HG03558 (cell line): Measurements from ENCODE around the gene ELF5.
A peak's percentile ranks its signal among the peaks of the same experiment; 100 is the strongest.

Source experiments
- ATAC-seq: cut with Tn5 transposase; IDR thresholded peaks from one replicate; pipeline ENCODE4 v1.9.1; 2021; ENCODE audit warnings: moderate number of reproducible peaks; ENCODE audit not compliant: unreplicated experiment; ENCODE audit errors: extremely low read depth

Gene ELF5

DNA sequence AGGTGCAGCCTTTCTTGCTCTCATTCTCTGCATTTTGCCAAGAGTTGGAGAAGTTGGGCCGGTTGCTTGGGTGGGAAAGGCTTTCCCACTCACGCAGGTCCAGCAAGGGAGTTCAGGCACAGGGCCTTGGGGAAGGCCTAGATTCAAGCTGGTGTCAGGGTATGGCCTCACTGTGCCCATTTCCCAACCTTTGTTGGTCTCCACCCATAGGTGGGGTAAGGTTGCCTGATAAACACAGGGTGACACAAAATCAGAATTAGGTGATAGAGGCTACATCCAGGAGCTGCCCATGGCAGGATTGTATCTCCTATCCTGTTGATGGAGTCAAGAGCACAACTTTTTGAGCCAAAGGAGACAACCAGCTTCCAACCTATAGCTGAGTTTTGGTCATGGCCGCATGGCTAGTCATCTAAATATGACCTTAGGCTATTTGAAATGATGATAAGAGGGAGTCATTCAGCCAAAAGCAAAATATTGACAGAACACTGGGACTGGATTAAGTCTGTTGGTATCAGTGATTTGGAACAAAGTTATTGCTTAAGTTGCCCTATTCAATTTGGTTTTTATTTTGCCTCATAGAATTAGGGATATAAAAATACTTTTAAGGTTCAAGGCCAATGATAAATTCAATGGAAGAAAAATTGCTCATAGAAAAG lies 54.0 kb downstream of the ELF5 start:
- no peak for ATAC-seq

DNA sequence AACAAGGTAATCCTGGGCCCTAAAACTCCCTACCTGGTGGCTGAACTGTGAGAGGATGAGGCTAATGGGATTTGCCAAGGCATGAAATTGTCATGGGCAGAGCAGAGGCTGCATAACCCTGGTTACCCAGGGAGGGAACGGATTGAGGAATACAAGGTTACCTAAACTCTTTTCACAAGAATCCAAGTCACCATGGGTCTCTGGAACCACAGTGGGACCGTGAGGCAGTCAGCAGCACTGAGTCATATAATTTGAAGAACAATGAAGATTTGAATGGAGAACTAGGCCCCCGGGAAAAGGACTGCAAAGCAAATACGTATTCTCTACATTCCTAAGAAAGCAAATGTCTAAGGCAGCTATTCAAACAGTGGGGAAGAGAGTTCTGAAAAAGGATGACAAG lies 55.1 kb downstream of the ELF5 start:
- ATAC-seq, result no peak

DNA sequence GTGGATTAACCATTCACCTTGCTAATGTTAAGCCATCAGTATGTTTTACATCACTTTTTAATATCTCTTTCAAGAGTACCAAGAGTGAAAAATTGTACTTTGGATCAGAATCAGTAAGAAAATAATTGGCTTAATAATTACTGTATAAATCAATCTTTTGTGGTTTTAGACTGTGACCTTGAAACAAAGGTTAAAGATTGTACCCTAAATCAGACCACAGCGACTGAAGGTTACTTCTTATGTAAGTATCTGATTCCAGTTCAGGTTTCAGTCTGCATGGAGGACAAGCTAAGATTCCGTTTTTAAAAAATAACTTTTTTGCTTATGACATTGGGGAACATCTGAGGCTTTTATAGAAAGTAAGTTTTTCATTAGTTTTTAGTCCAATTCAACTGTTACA lies 56.0 kb downstream of the ELF5 start:
- no peak for ATAC-seq

DNA sequence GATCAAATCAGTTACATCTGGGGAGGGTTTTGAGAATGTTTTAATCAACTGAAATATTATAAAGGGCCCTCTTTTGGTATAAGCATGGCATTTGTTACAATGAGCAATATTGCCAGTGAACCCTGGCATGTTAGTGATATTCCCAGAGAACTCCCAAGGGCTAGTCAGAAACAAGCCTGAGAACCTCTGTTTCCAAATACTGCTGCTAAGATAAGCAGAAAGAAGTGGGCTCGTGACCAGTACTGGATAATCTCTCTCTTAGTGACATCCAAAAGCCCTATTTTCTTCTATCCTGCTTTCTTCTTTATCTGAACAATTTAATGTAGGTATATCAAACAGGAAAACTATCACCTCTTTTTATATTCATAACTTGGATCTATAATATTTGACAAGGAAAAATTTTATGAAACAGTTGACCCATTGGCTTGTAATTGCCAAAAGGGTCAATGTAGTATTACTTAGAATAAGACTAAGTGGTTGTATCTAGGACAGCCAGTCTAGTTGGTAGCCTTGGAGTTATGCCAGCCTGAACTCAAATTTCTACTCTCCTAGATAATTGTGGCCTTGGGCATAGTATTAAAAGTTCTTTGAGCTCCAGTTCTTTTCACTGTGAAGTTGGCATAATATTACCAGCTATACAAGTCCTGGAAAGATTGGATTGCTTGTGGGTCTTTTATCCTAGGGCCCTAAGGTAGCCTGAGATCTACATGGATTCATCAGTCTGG lies 59.1 kb downstream of the ELF5 start:
- ATAC-seq, result no peak

DNA sequence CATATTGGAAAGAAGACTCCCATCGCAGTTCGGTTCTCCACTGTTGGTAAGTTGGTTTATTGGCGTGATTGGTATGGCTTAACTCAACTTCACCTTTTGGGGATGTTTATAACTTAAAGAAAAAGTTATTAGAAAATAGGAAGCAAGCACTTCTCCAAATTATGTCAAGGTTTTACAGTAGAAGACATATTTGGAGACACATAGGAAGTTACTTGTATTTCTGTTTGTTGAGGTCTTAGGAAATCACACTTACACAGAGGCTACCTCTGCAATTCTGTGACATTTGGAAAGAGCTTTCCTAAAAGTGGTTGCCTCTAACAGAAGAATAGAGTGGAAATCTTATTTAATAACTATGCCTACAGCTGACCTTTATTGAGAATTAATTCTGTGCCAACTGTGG lies 62.5 kb downstream of the ELF5 start:
- ATAC-seq, result no peak

DNA sequence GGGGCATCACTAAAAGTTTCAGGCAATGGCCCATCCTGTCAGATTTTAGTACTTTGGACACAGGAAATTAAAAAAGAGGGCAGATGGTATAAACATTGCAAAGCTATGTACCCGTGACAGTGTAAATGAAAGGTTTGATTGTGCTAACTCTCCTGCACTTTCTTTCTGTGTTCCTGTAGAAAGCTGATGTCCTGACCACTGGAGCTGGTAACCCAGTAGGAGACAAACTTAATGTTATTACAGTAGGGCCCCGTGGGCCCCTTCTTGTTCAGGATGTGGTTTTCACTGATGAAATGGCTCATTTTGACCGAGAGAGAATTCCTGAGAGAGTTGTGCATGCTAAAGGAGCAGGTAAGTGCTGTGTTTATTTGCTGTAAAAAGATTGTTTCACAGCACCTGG lies 64.6 kb downstream of the ELF5 start:
- no peak for ATAC-seq

DNA sequence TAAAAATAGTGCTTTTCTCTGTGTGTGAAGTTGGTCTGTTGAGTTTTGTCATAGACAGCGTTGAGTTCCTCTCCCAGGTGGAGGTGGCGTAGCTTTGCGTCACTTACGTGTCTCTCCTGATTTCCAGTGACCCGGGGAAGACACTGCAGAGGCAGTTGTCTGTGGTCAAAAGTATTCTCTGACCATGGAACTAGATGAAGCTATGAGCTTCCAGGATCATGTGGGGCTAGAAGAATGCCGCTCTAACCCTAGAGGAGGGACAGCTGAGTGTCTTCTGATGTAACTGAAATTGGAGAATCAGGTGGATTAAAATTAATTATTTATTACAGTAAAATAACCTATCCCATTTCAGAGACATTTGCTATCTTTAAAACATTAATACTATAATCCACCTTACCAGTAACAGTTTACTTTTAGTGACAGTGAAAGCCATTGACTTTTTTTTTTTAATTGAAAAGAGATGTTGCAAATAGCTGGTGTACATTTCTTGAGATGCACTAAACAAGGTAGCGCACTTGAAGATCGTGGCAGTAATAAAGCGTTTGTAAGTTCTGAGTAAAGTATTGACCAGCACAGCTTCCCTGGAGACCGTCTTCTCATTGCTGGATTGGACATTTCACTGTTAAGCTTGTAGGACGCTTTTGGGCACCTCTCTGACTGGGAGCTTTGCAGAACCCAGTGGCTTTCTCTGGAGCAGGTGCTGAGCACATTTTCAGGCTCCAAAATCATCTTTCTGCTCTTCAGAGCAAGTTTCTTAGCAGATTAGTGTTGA lies 65.2 kb downstream of the ELF5 start:
- no peak for ATAC-seq

DNA sequence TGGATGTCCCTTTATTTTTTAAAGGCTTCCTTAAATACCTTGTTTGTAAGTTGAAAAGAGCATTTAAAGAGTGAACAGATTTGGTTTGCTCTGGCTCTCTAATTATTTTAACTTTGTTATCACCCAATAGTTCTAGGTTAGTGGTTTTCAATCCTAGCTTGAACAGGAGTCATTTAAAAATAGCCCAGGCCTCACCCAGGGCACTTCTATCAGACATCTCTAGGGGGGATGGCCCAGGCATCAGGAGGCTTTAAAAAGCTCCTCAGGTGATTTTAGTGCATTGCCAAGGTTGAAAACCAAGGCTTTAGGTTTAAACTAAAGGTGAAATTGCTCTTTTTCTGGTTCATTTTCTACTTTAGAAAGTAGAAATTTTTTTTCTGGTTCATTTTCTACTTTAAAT lies 66.5 kb downstream of the ELF5 start:
- no peak for ATAC-seq

DNA sequence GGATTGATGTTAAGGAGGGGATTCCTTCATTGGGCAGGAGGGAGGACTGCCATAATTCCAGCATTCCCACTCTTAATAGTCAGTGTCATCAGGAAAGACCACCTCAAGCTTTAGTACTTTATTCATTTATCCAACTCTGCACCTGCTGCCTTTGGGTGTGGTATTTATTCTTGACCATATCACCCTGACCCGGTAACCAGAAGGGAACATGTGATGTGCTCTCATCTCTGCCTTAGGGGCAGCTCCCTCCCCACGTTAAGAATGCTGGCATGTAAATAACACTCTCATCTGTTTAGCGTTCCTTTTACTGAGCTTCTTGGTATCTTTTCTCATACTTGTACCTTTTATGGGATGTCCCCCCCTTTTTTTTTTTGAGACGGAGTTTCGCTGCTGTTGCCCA lies 67.2 kb downstream of the ELF5 start:
- no peak for ATAC-seq

DNA sequence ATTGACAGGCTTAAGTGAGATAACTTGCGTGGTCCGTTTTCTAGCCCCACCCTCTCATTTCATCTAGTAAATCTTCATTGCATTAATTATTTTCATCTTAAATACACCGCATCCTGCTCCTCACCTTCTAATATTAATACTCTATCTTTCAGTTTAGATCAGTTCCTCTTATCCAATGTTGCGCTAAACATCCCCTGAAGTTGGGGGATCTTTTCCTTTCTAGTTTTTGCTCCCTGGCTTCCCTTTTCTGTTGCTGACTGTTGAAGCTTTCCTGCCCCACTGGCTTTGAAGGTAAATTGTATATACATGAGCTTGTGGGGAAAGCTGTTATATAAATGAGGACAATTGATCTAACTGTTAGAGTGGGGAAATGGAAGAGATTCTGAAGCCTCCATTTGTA lies 67.6 kb downstream of the ELF5 start:
- ATAC-seq, result no peak

DNA sequence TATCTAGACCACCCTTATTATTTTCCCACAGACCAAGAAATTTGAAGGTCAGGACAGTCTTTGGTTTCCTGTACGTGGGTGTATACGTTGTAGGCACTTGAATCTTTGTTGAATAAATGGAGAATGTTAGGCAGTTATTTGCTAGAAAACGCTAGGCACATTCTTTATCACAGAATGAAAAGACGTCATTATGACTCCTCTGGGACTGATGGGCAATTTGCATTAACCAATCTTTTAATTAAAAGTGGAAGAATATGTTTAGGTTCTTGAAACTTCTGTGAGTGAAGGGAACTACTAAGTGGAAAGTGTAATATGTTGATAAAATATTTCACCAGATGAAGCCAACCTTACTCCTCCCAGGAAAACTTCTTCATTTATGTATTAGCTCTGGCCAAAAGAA lies 69.2 kb downstream of the ELF5 start:
- ATAC-seq, result no peak

DNA sequence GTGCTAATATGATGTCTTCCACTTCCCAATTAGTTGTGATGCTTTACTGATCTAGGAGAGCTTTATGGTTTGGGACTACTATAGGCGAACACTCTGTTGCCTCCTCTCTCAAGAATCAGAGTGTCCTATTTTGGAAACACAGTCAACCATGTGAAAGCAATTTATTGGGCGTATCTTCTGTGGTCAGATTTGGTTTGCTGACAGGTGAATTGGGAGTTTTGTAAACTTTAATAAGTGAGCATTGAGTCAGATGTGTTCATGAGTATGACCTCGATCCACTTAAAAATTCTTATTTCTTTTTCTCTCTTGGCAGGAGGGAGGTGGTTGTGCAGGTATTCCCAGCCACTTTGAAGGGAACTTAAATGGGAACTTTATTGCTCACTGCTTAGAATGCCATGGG lies 70.5 kb downstream of the ELF5 start:
- no peak for ATAC-seq

DNA sequence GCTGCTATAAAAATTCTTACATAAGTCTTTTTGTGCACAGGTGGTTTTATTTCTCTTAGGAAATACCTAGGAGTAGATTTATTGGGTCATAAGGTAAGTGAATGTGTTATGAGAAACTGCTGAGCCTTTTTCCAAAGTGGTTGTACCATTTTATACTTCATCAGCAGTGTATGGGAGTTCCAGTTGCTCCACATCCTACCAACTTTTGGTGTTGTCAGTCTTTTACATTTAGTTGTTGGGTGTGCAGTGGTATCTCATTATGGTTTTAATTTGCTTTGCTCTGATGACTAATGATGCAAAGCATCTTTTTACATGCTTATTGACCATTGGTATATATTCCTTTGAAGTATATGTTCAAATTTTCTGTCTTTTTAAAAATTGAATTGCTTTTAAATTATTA lies 71.8 kb downstream of the ELF5 start:
- ATAC-seq, result no peak

DNA sequence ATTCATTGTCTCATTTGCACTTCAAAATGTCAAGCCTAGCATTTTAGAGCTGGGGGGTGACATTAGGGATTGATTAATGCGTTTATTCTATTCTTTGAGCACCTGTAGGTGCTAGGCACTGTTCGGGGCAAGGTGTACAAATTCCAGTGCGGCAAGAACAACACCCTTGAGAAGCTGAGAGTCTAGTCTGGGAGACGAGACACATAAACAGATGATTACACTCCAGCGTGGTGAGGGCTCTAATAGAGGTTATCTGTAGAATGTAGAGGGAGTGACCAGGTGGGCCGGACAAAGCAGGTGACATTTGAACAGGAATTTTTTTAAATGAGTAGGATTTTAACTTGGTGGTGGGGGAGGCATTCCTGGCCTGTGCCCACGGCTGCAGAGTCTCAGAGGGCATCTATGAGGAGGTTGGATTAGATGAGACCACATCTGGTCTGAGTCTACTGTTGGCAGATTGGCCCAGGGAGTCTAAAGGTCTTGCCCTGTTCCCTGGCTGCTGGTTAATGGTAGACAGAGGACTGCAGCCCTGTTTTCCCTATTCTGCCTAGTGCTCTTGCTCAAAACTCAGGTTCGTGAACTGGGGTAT lies 73.9 kb downstream of the ELF5 start:
- no peak for ATAC-seq

DNA sequence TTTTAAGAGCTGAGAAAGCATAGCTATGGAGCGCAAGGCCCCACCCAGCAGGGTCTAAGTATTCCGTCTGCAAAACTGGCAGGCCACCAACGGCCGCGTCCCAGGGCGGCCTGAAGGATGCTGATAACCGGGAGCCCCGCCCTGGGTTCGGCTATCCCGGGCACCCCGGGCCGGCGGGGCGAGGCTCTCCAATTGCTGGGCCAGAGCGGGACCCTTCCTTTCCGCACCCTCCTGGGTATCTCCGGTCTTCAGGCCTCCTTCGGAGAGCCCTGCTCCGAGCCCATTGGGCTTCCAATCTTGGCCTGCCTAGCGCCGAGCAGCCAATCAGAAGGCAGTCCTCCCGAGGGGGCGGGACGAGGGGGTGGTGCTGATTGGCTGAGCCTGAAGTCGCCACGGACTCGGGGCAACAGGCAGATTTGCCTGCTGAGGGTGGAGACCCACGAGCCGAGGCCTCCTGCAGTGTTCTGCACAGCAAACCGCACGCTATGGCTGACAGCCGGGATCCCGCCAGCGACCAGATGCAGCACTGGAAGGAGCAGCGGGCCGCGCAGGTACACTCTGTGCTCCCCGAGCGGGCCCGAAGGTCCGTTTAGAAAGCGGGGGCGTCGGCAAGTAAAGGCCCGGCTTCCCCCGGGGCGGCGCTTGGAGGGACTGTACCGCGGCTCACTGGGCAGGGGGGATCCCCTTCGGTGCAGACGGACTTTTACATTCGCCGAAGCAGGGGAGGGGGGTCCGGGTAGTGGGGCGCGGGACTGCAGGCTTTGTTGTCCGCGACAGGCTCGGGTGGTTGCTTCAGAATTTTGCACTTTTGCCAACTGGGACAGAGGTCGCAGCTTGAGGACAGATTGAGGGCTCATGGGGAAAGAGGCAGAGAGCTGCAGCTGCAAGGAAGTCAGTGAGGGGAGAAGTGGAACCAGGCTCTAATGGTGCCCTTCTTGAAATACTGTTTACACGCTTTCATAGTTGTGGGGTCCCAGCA lies 74.8 kb downstream of the ELF5 start, which contains the start of gene CAT:
TSS of gene CAT (plus strand) at position 406 of the 979 bp plus-strand sequence. CDS start at position 486, 80 bp downstream.
- ATAC-seq, result peak; percentile 99

DNA sequence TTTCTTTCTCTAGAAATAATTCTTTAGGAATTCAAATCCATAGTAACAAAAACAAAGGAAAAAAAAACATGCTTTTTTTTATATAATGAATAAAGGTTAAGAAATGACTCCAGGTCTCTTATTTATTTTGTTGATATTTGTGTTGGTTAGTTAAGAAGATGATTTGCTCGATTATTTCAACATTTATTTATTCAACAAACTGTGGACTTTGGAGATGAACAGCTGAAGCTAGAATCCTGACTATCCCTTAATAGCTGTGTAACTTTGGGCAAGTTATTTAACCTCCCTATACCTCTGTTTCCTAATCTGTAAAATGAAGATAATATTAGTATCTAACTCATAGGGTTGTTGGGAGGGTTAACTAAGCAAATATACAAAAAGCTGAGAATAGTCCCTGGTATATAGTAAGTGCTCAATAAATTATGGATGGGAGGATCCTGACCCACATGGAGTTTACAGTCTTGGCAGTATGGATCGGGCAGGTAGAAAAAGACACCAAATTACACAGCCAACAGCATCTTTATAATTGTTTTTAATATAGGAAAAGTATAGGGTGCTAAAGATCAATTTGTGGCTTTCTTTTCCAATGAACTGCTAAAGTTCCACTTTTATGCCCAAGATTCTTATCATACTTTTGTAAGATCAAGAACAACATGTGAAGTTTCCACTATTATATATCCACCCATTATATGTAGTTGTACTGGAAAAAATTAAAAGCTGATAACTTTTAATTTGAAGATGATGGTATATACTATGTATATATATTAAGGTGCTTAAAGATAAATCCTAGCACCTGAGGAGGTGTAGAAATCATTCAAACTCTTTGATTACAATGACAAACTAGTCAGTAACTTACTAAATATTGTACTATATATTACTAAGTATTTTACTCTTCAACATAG lies 76.1 kb downstream of the ELF5 start:
- no peak for ATAC-seq

DNA sequence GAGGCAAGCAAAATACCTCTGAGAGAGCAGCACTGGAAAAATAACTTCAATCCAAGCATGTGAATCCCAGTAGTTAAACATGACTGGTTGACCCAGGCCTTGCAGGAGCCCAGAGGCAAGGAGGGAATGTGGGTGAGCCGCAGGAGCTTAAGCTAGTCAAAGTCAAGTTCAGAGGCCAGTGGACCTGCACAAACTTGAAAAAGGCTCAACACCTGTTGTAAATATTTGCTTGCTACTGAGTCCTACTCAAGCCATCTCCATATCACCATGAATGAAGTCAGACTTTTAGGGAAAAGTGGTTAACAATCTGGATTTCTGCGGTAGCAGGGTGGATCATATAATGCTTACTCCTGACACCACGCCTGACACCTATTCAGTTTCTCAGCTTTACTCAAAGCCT lies 79.7 kb downstream of the ELF5 start:
- no peak for ATAC-seq

DNA sequence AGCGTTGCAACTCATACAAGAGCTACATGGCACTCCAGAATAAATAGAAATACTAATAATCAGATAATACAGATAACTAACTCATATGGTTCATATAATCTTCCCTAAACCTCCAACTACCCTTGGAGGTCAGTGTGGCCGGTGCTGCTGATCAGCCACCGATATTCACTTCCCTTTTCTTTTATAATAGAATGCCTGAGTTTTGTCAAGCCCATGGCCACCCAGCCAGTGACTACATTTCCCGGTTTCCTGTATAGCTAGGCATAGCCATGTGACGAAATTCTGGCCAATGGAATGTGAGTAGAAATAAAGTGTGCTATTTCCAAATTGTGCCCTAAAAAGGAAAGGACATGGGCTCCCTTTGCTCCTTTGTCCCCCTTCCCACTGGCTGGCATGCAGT lies 80.8 kb downstream of the ELF5 start:
- no peak for ATAC-seq

DNA sequence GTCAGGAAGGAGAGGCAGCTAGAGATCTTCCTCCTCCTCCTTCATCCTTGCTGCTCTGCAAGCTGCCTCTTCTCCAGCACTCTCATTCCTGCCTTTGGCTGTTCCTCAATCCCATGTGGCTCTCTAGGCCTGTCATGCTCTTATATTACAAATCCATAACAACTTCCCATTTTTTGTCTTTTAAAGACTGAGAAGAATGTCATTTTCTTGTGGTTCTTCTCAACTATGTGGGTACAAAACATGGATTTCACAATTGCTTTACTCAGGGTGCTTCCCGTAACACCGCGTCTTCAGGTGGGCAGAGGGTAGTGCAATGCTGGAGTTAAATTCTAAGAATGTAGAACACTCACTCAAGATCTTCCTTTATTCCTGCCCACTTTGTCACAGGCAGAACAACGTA lies 81.6 kb downstream of the ELF5 start:
- no peak for ATAC-seq
